SH-SY5Y (cell line): ENCODE measurements around the gene RBMS3.

Experiments
- GATA2 ChIP-seq: IDR thresholded peaks from 2 replicates; pipeline ENCODE4 v1.6.1; 2011; ENCODE audit warnings: mild to moderate bottlenecking, low read depth, low read length
- GATA3 ChIP-seq: IDR thresholded peaks from 2 replicates; pipeline ENCODE4 v1.6.1; 2011; ENCODE audit warnings: low read depth, mild to moderate bottlenecking, low read length, moderate library complexity

- no peak for TF ChIP-seq GATA3
- no peak for TF ChIP-seq GATA2
These were observed 185.6 kb downstream of the RBMS3 start for GRCh38 chr3:29466442-29466841.
